GM21526 (cell line): ENCODE data around the gene NELFCD.
"Not testable (repeated sequence)": the region's sequence is repeated elsewhere in the genome, so short reads cannot be mapped to it uniquely, and the experiment has no call there.

Experiments used
- ATAC-seq: cut with Tn5 transposase; IDR thresholded peaks from one replicate; pipeline ENCODE4 v1.9.1; 2021; ENCODE audit warnings: moderate library complexity; ENCODE audit not compliant: unreplicated experiment, low FRiP score

NELFCD gene, protein sequence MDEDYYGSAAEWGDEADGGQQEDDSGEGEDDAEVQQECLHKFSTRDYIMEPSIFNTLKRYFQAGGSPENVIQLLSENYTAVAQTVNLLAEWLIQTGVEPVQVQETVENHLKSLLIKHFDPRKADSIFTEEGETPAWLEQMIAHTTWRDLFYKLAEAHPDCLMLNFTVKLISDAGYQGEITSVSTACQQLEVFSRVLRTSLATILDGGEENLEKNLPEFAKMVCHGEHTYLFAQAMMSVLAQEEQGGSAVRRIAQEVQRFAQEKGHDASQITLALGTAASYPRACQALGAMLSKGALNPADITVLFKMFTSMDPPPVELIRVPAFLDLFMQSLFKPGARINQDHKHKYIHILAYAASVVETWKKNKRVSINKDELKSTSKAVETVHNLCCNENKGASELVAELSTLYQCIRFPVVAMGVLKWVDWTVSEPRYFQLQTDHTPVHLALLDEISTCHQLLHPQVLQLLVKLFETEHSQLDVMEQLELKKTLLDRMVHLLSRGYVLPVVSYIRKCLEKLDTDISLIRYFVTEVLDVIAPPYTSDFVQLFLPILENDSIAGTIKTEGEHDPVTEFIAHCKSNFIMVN

DNA sequence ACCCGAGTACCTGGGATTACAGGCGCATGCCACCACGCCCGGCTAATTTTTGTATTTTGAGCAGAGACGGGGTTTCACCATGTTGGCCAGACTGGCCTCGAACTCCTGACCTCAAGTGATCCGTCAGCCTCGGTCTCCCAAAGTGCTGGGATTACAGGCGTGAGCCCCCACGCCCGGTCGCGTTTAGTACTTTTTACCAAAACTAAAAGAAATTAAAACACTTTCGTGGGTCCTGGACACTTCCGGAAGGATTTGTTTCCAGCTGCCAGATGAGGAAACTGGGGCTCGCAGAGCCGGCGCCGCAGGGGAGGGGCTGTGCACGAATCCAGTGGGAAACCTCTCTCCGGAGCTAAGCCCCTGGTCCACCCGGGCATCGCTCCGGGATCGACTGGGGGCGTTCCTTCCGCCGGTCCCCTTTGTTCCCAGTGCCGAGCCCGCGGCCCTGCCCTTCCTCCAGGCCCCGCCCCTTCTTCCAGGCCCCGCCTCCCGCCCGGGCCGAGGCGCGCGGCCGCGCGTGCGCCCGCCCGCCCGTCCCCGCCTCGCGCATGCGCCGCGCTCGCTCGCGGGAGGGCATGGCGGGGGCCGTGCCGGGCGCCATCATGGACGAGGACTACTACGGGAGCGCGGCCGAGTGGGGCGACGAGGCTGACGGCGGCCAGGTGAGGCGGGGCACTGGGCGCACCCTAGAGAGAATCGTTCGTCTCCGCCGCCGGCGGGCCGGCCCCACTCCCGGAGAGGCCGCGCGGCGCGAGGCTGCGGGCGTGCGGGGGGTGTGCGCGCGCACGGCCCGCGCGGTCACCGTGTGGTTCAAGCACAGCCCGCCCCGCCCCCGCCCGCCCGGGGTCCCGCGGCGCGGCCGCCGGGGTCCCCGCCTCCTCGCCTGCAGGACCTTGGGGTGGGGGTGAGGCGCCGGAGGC is at the start of gene NELFCD:
TSS of gene NELFCD (plus strand) at position 546 of the 917 bp plus-strand sequence. CDS start at position 600, 54 bp downstream.
- ATAC-seq: peak; percentile 53

DNA sequence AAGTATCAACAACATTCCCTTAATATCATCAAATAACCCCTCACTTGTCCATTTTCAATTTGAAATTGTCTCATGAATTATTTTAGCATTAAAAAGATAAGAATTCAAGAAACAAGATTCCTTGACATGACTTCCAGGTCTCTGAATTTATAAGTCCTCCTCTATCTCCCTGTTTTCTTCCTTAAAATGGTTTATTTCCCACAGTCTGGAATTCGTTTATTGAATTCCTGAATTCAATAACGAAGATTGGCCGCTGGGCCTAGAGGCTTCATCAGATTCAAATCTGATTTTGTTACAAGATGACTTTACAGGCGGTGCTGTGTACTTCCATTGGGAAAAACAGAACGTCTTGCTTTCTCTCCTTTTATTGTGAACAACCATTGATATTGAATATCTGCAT is 48.9 kb upstream of the NELFCD start:
- no peak for ATAC-seq

DNA sequence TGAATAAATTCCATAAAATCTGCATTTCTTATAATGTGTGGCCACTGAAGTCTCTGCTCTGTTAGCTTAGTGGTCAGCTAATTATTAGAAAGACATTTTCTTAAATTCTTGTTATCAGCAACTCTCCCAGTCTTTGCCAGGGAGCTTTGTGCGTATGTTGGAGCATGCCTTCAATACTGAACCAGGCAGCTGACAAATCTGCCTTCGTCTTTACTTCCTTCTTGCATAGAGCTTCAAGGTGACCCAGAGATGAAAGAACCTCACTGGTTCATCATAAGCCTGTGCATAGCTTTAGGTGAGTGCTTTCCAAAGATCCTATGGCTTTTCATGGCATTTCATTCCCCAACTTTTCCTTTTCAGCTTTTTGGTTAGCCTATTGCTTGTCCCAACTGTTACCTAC is 43.0 kb upstream of the NELFCD start:
- ATAC-seq: no peak

DNA sequence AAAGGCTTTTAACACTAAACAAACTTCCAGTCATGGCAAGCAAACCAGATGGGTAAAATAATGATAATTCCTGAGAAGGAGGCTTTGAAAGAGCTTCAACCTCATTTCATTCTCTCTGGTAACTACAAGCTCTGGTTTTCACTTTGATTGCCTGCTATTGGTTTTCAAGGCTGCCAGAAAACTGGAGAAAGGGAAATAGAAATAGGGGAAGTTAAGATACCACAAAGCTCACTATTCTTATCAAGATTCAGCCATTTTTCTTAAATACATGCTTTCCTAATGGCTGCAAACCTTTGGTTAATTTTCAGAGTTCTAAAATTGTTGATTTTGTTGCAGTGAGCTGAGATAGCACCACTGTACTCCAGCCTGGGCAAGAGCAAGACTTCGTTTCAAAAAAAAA is 42.5 kb upstream of the NELFCD start:
- ATAC-seq: no peak

DNA sequence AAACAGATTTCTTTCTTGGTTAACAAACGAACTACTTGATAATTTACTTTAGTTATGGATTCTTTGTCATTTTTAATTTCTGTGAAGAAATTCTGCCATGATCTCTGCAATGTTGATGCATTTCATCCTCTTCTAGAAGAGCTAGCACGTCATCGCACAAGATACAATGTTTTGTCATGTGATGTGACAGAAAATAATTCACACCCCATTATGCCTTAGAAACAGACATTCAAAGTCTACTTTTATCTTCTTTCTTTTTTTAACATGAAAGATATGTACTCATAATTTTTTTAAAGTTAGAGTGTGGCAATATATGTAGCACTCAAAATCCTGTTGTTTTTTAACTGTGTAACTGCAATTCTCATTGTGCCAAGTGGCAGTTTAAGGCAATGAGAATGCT is 39.6 kb upstream of the NELFCD start:
- no peak for ATAC-seq

DNA sequence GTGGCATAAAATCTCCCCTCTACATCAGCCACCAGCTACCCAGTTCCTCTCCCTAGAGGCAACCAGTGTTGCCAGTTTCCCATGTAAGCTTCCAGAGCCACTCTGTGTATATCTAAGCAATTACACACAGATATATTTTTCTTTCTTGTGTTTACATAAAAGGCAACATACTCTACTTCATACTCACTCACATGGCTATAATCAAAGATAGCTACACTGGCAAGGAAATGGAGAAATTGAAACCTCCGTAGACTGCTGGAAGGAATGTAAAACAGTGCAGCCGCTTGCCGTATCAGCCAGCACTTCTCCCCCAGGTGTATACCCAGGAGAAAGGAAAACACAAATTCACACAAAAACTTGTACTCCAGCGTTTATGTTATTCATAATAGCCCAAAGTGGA is 38.5 kb upstream of the NELFCD start:
- ATAC-seq: no peak

DNA sequence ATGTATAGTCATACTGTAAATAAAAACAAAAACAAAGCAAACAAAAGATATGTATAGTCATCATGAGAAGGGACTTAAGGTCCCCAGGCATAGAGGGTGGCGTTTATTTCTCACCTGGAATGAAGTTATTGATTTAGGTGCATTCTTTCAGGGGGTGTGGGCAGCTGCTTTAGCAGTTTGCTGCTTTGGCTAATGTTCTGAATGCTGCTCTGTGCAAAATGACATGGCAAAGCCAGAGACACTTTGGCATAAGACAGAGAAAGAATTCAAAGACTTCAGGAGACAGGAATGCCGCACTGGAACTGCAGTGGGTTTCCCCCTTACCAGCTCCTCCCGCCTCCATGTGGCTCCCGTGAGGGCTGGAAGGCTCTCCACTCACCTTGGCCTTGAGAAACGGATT is 36.4 kb upstream of the NELFCD start:
- ATAC-seq: no peak

DNA sequence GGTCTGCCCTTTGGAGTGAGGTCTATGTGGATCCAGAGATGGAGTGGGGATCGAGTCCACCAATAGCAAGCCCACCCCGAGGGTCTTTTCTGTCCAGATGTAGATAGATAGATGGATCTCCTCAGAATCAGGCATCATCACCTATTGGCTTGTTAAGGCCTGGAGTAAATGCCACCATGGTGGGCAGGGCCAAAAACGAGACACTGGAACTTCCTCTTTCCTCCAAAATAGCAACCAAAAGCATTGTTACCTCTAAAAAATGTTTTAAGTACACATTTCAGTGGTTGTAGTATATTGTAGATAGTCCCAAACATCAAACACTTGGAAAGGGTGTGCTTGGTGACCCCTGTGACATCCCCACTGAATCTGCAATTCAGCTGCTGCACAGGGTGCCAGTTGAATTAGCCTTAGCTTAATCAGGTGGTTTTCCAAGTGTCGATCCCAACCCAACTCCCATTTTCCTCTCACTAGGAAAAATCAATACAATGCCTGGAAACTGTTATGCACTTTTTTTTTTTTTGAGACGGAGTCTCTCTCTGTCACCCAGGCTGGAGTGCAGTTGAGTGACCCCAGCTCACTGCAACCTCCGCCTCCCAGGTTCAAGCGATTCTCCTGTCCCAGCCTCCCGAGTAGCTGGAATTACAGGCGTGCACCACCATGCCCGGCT is 35.0 kb upstream of the NELFCD start:
- no peak for ATAC-seq

DNA sequence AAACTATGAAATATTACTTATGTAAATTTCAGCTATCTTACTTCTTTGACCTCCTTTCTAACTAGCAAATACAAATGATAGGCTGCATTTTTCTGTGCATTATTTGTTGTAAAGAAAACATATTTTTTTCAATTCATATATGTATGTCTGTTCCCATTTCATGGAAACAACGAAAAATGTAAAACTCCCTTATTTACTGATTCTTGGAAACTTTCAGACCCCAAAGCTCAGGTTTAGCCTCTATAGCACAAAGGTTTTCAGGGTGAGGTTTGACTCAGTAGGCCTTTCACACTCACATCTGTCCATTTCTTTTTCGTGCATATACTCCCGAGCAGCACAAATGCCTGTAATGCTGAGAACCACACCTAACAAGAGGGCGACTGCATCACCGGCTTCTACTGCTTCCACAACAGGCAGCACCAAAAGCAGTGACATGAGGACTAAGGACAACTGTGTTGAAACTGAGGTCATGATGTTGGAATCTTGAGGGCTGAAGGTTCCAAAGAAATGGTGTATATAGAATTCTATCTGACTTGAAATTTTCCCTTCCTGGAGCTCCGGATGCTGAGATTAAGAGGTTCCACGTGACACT is 33.2 kb upstream of the NELFCD start:
- not testable (repeated sequence) for ATAC-seq

DNA sequence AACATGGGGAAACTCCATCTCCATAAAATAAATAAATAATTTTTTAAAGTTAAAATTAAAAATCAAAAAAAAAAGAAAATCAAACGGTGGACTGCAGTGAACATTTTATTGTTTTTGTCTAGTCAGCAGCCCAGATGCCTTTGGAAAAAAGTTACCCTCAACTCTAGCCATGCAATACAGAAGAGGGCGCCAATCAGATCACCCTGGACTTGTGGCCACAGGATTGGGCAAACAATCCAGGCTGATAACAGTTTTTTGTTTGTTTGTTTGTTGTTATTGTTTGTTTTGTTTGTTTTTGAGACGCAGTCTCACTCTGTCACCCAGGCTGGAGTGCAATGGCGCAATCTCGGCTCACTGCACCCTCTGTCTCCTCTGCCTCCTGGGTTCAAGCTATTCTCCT is 30.5 kb upstream of the NELFCD start:
- ATAC-seq: no peak

DNA sequence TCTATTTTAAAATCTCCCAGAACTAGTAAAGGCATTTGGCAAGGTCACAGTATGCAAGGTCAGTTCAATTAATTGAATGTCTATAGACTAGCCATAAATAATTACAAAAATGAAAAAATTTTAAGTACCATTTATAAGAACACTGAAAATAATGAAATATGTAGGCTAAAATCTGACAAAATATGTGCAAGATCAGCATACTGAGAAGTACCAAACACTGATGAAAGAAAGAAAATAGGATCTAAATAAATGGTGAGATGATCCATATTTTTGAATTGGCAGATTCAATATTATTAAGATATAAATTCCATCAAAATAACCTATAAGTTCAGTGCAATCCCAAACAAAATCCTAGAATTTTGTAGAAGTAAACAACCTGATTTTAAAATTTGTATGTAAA is 28.0 kb upstream of the NELFCD start:
- ATAC-seq: no peak

DNA sequence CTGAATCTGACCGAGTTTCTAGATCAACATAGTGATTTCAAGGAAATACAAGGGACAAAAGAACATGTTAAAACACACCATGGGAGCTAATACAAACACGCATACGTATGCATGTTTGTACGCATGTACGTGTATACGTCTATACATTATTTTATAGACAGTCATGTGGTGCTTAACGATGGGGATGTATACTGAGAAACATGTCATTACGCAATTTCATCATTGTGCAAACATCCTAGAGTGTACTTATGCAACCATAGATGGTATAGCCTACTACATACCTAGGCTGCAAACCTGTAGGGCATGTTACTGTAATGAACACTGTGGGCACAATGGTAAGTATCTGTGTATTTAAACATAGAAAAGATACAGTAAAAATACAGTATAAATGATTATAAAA is 25.0 kb upstream of the NELFCD start:
- no peak for ATAC-seq

DNA sequence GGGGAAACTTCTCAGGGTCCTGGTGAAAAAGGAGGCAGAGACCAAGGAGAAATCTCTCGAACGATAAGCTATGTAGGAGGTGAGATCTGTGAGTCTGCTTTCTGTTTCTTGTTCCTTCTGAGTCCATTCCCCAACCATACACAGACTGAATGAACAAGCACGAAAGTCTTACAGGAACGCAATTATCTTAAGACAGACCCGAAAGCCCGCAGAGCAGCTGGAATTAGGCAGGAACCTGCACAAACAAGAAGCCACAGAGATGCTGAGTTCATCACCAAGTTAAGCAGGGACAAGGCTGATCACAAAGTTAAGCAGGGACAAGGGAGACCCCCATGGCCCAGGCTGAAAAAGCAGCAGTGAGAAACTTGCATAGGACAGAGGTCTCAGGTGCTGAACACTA is 21.4 kb upstream of the NELFCD start:
- no peak for ATAC-seq

DNA sequence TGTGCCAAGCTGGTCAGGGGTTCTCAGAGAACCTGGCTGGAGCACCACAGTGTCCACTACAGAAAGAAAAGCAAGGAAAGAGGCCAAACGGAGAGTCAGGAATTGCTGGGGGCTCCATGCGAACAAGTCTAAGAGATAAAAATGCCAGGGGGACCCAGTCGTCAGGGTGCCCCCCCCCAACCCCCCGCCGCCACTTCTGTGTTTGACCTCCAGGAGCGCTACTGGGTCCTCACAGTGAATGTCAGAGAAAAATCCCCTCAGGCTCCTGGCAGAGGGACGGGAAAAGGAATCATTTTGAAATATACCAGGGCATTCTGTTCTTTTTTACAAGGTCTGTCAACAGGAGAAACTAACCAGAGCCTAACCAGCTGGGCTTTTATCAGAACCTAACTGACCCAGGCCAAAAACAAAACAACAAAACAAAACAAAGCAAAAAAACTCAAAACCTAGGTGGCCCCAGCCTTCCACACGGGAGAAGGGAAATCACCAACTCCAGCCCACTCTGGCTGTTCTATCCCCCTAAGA is 17.9 kb upstream of the NELFCD start:
- ATAC-seq: no peak

DNA sequence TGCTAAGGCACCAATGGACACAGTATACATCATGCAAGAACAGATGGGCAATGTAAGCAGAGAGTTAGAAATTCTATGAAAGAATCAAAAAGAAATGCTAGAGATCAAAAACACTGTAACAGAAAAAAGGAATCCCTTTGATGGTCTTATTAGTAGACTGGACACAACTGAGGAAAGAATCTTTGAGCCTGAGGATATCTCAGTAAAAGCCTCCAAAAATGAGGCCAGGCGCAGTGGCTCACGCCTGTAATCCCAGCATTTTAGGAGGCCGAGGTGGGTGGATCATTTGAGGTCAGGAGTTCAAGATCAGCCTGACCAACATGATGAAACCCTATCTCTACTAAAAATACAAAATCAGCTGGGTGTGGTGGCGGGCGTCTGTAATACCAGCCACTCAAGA is 17.1 kb upstream of the NELFCD start:
- ATAC-seq: not testable (repeated sequence)

DNA sequence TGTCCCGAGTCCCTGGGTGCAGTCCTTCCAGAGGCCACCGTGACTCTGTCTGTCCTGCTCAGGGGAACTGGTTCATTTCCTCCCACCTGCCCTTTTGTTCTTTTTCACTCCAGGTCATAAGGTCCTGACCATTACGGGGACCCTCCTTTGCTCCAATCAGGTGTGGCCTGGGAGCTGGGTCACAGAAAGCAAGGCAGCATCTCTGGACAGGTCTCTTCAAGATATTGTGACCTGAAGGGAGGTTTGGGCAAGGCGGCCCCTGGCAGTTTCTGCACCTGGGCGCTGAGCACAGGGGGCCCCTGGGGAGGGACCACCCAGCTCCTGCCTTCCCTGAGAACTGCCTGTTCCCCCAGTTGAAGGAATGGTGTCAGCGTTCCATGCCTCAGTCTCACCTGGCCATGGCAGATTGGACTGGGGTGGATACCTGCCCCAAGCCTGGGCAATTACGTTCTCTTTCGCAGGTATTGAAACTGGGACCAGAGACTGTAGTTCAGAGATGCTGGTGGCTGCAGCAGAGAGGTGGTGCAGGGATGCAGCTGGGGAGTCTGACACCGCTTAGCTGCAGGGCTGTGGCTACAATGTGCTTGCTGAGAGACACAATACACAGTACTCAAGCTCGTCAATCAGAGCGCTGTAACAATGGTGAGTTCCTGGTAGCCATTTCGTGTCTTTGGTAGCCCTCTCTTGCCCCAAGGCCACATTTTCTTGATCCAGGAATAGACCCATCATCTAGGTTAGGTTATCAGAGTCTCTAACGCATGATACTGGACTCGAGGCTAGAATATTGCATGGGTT is 15.6 kb upstream of the NELFCD start:
- no peak for ATAC-seq

DNA sequence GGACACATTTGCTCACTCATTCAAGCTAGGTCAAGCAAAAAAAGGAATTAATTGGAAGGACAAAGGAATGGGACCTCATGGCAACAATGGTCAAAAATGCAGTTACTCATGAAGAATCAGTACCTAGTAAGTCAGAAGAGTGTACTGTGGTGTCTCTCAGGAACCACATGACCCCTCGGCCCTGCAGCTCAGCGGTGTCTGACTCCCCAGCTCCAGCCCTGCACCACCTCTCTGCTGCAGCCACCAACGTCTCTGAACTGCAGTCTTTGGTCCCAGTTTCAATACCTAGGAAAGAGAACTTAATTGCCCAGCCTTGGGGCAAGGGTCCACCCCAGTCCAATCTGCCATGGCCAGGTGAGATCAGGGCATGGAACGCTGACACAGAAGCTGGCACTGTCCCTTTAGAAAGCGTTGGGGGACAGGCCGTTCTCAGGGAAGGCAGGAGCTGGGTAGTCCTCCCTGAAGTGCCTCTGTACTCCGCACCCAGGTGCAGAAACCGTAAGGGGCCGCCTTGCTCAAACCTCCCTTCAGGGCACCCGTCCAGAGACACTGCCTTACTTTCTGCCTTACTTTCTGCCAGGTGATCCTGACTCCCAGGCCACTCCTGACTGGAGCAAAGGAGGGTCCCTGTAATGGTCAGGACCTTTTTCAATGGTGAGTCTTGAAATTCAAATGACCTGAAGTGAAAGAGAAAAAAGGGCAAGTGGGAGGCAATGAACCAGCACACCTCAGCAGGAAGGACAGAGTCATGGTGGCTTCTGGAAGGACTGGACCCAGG is 13.2 kb upstream of the NELFCD start:
- no peak for ATAC-seq

DNA sequence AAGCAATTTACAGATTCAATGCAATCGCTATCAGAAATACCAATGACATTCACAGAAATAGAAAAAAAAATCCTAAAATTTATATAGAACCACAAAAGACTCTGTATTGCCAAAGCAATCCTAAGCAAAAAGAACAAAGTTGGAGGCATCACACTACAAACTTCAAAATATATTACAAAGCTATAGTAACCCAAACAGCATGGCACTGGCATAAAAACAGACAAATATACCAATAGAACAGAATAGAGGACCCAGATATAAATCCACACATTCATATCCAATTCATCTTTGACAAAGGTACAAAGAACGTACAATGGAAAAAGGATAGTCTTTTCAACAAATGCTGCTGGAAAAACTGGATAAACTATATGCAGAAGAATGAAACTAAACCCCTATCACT is 11.6 kb upstream of the NELFCD start:
- ATAC-seq: no peak

DNA sequence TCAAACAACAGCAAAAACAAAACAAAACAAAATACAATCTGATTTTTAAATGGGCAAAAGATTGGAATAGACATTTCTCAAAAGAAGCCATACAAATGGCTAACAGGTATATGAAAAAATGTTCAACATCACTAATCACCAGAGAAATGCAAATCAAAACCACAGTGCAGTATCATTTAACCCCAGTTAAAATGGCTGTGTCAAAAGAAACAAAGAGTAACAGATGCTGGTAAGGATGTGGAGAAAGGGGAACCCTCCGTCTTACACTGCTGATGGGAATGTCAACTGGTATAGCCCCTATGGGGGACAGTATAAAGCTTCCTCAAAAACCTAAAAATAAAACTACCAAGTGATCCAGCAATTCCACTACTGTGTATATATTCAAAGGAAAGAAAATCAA is 10.9 kb upstream of the NELFCD start:
- ATAC-seq: no peak
